K562 (cell line): ENCODE data around the gene CCDC32. TPM values are rescaled to one million over a fixed set of nuclear protein-coding genes. Genes with fewer than 3 reads are reported as not detected.

Experiments
- ARID2 ChIP-seq: fragments of 450-650 bp; IDR thresholded peaks from 2 replicates; pipeline ENCODE4 v1.6.1; 2017; ENCODE audit warnings: antibody characterized with exemption, mild to moderate bottlenecking
- FOXK2 ChIP-seq, 2 experiments: fragments of 450-650 bp; IDR thresholded peaks in 1 of 2; conservative IDR thresholded peaks in 1 of 2; 2 replicates each; pipeline ENCODE4 v1.6.1; 2016; ENCODE audit warnings: low read depth in 2 of 2, mild to moderate bottlenecking in 1 of 2
- HNRNPK ChIP-seq: fragments of 200-400 bp; formaldehyde crosslinking; IDR thresholded peaks from one replicate; pipeline ENCODE4 v1.6.1; 2018; ENCODE audit warnings: mild to moderate bottlenecking, low read depth, low read length; ENCODE audit not compliant: poor library complexity, severe bottlenecking
- JUNB ChIP-seq: fragments of 450-650 bp; formaldehyde crosslinking; conservative IDR thresholded peaks from 2 replicates; pipeline ENCODE4 v1.4.0; 2020; ENCODE audit warnings: mild to moderate bottlenecking
- PML ChIP-seq: IDR thresholded peaks from 2 replicates; pipeline ENCODE4 v1.6.1; 2012; ENCODE audit warnings: low read length, inconsistent platforms
- RUNX1 ChIP-seq: sonication (generic); IDR thresholded peaks from 2 replicates; pipeline ENCODE4 v1.6.1; 2016; ENCODE audit warnings: antibody characterized with exemption, low read depth
- SMARCA4 ChIP-seq: fragments of 450-650 bp; IDR thresholded peaks from 2 replicates; pipeline ENCODE4 v1.6.1; 2016
- SP1 ChIP-seq: sonication (generic); formaldehyde crosslinking; IDR thresholded peaks from 2 replicates; pipeline ENCODE4 v1.8.1; 2022; ENCODE audit warnings: mild to moderate bottlenecking, missing genetic modification reagents
- THRAP3 ChIP-seq: fragments of 450-650 bp; IDR thresholded peaks from 2 replicates; pipeline ENCODE4 v1.6.1; 2016; ENCODE audit warnings: mild to moderate bottlenecking, inconsistent platforms, borderline replicate concordance
- YBX1 ChIP-seq: fragments of 450-650 bp; IDR thresholded peaks from 2 replicates; pipeline ENCODE4 v1.7.1; 2016; ENCODE audit warnings: mild to moderate bottlenecking
- ZFPM2 ChIP-seq: fragments of 250-450 bp; sonication (Bioruptor Pico); IDR thresholded peaks from 2 replicates; pipeline ENCODE4 v1.5.1; 2022; ENCODE audit warnings: mild to moderate bottlenecking
- ZNF561 ChIP-seq: fragments of 450-650 bp; formaldehyde crosslinking; conservative IDR thresholded peaks from 2 replicates; pipeline ENCODE4 v1.4.0; 2020; ENCODE audit warnings: mild to moderate bottlenecking, moderate library complexity
- polyA plus RNA-seq, 8 experiments: library from polyadenylated mRNA; depleted of rRNA in 4 of 8; stranded (reverse) in 5 of 8; unstranded in 3 of 8; fragments of >200 nt; fragmentation: Nextera tagmentation in 2 of 8; fragmentation: Illumina TruSeq in 1 of 8; extraction: Ambion mirVana in 2 of 8; extraction: Trizol in 1 of 8; gene quantifications; 2 replicates each; pipeline versions ENCODE4 v1.2.1 to v1.2.3, GENCODE V29; 2011 to 2014; ENCODE audit warnings: inconsistent platforms in 1 of 8, missing spikeins in 1 of 8
- total RNA-seq, 7 experiments: library from RNA; depleted of rRNA in 6 of 7; stranded (reverse); fragments of >200 nt in 6 of 7; fragmentation: Illumina TruSeq in 2 of 7; extraction: Trizol in 2 of 7; gene quantifications; 2 replicates each; pipeline versions ENCODE4 v1.2.1 to v1.2.3, GENCODE V29; 2011 to 2021; ENCODE audit warnings: low replicate concordance in 1 of 7
- TF ChIP-seq, protein P1 (sequence below): sonication (generic); formaldehyde crosslinking; IDR thresholded peaks from 2 replicates; pipeline ENCODE4 v1.8.0; 2022; ENCODE audit warnings: mild to moderate bottlenecking, missing genetic modification reagents, borderline replicate concordance
- TF ChIP-seq, protein P2 (sequence below): sonication (generic); formaldehyde crosslinking; IDR thresholded peaks from 2 replicates; pipeline ENCODE4 v1.9.0; 2022; ENCODE audit warnings: mild to moderate bottlenecking, missing genetic modification reagents
- TF ChIP-seq, protein P3 (sequence below): fragments of 450-650 bp; IDR thresholded peaks from 2 replicates; pipeline ENCODE4 v1.6.1; 2016; ENCODE audit warnings: low read depth
- TF ChIP-seq, protein P4 (sequence below): fragments of 250-450 bp; sonication (Bioruptor Pico); IDR thresholded peaks from 2 replicates; pipeline ENCODE4 v1.8.0; 2022; ENCODE audit warnings: moderate library complexity, mild to moderate bottlenecking, inconsistent platforms

Gene CCDC32
- total and polyA plus RNA-seq, 9 of the 15 experiments (the other 6 are each of a cell fraction or from before 2014, with no cell fraction given) = 22.2 to 94.8 (median 37.1) TPM

DNA sequence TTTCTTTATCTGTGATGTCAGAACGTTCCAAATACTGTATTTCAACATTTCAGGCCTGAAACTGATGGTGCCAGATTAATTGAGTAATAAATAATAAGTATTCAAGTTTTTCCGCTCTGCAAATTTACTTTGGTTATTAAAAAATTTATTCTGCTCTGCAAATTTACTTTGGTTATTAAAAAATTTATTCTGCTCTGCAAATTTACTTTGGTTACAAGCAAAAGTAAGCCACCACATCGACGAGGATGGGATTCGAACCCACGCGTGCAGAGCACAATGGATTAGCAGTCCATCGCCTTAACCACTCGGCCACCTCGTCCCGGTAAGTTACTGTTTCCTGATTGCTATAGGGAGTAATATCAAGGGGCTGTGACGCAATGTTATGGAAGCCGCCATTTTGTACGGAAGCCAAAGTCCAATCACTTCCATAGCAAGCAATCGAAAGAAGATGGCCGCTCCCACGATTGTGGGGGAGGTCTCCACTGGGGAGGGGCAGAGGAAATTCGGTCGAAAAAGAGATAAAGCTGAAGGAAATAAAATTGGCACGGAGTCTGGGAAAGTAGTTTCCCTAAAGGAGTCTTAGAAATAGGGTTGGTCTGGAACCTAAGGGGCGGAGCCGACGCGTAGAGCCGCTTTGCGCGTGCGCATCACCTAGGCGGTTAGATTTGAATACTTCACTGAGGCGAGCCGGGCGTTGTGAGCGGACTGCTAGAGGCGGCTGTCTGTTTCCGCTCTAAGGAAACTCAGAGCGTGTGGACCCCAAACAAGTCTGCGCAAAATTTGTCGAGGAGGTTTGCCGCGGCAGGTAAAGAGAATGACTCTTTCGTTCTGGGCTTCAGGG lies 29.0 kb upstream of the CCDC32 start, which contains the start of gene KNL1 (continued):
- TF ChIP-seq SP1 (CRISPR knock-in tag) = peak; percentile 92
- peak; percentile 37; the same call in 1 of the 2 replicates for TF ChIP-seq PML
- TF ChIP-seq THRAP3 = no peak
- TF ChIP-seq, protein P1, sequence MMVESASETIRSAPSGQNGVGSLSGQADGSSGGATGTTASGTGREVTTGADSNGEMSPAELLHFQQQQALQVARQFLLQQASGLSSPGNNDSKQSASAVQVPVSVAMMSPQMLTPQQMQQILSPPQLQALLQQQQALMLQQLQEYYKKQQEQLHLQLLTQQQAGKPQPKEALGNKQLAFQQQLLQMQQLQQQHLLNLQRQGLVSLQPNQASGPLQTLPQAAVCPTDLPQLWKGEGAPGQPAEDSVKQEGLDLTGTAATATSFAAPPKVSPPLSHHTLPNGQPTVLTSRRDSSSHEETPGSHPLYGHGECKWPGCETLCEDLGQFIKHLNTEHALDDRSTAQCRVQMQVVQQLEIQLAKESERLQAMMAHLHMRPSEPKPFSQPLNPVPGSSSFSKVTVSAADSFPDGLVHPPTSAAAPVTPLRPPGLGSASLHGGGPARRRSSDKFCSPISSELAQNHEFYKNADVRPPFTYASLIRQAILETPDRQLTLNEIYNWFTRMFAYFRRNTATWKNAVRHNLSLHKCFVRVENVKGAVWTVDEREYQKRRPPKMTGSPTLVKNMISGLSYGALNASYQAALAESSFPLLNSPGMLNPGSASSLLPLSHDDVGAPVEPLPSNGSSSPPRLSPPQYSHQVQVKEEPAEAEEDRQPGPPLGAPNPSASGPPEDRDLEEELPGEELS = no peak; the same call in 1 of the 2 replicates
- TF ChIP-seq JUNB (CRISPR knock-in tag) = 0 out of 2 replicates have a peak, but pooled peaks have one; percentile 27
- TF ChIP-seq ZNF561 = no peak
- TF ChIP-seq, protein P2, sequence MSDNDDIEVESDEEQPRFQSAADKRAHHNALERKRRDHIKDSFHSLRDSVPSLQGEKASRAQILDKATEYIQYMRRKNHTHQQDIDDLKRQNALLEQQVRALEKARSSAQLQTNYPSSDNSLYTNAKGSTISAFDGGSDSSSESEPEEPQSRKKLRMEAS (CRISPR knock-in tag) = no peak
- peak; percentile 40 to 88; a peak in 3 of 4 replicates for TF ChIP-seq FOXK2 (conservative IDR thresholded peaks at IDR 0.05 in 1 of 2, IDR thresholded peaks at IDR 0.05 in 1 of 2; ENCODE audit: low read depth in 2 of 2)
- TF ChIP-seq HNRNPK = no peak
- no peak for TF ChIP-seq ZFPM2 (CRISPR knock-in tag)
- TF ChIP-seq YBX1 = no peak
- TF ChIP-seq ARID2 = 0 out of 2 replicates have a peak, but pooled peaks have one; percentile 50
- TF ChIP-seq, protein P3, sequence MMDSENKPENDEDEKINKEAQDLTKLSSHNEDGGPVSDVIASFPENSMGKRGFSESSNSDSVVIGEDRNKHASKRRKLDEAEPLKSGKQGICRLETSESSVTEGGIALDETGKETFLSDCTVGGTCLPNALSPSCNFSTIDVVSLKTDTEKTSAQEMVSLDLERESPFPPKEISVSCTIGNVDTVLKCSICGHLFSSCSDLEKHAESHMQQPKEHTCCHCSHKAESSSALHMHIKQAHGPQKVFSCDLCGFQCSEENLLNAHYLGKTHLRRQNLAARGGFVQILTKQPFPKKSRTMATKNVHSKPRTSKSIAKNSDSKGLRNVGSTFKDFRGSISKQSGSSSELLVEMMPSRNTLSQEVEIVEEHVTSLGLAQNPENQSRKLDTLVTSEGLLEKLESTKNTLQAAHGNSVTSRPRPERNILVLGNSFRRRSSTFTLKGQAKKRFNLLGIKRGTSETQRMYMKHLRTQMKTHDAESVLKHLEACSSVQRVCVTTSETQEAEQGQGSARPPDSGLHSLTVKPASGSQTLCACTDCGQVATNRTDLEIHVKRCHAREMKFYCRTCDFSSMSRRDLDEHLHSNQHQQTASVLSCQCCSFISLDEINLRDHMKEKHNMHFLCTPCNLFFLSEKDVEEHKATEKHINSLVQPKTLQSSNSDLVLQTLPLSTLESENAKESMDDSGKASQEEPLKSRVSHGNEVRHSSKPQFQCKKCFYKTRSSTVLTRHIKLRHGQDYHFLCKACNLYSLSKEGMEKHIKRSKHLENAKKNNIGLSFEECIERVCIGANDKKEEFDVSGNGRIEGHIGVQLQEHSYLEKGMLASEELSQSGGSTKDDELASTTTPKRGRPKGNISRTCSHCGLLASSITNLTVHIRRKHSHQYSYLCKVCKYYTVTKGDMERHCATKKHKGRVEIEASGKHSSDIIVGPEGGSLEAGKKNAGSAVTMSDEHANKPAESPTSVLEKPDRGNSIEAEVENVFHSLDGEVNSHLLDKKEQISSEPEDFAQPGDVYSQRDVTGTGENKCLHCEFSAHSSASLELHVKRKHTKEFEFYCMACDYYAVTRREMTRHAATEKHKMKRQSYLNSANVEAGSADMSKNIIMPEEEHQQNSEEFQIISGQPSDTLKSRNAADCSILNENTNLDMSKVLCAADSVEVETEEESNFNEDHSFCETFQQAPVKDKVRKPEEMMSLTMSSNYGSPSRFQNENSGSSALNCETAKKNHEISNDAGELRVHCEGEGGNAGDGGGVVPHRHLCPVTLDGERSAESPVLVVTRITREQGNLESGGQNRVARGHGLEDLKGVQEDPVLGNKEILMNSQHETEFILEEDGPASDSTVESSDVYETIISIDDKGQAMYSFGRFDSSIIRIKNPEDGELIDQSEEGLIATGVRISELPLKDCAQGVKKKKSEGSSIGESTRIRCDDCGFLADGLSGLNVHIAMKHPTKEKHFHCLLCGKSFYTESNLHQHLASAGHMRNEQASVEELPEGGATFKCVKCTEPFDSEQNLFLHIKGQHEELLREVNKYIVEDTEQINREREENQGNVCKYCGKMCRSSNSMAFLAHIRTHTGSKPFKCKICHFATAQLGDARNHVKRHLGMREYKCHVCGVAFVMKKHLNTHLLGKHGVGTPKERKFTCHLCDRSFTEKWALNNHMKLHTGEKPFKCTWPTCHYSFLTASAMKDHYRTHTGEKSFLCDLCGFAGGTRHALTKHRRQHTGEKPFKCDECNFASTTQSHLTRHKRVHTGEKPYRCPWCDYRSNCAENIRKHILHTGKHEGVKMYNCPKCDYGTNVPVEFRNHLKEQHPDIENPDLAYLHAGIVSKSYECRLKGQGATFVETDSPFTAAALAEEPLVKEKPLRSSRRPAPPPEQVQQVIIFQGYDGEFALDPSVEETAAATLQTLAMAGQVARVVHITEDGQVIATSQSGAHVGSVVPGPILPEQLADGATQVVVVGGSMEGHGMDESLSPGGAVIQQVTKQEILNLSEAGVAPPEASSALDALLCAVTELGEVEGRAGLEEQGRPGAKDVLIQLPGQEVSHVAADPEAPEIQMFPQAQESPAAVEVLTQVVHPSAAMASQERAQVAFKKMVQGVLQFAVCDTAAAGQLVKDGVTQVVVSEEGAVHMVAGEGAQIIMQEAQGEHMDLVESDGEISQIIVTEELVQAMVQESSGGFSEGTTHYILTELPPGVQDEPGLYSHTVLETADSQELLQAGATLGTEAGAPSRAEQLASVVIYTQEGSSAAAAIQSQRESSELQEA = peak; percentile 82
- TF ChIP-seq SMARCA4 = no peak
- no peak for TF ChIP-seq RUNX1
- TF ChIP-seq, protein P4, sequence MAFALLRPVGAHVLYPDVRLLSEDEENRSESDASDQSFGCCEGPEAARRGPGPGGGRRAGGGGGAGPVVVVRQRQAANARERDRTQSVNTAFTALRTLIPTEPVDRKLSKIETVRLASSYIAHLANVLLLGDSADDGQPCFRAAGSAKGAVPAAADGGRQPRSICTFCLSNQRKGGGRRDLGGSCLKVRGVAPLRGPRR = no peak
